GM08714 (cell line): Measurements from ENCODE around the gene DYNLT1.
"Not testable (repeated sequence)": the region's sequence is repeated elsewhere in the genome, so short reads cannot be mapped to it uniquely, and the experiment has no call there.

Experiments used
- H3K4me3 ChIP-seq: fragments of 200-500 bp; sonication (Bioruptor generic); 2 replicates; pipeline ENCODE4 v1.5.1; 2014; ENCODE audit warnings: mild to moderate bottlenecking, low read length, inconsistent platforms
- ZNF274 ChIP-seq: IDR thresholded peaks from 2 replicates; pipeline ENCODE4 v1.6.1; 2012; ENCODE audit warnings: mild to moderate bottlenecking, low read depth, low read length

The DYNLT1 gene

DNA sequence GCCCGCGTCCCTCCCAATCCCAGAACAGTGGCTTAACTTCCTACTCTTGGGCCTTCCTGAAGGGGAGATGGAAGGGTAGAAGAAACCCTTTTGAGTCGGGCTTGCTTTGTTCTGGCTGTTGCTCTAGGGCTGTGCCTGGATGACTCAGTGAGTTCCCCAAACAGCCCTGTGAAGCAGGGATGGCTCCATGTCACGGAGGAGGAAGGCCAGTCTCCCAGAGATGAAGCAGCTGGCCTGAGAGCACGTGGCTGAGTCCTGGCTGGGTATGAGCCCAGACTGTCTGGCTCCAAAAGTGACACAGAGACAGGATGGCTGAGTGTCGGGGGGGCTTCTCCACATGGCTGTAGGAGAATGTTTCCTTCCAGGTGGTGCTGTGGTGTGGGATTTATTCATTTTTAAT lies 10.0 kb upstream of the DYNLT1 start:
- H3K4me3 ChIP-seq: no peak overlapping the region
- TF ChIP-seq ZNF274: no peak

GRCh38 chr6:158653577-158654354 lies 9.2 kb upstream of the DYNLT1 start:
- H3K4me3 ChIP-seq: no peak overlapping the region; the same call in 1 of the 2 replicates

GRCh38 chr6:158651981-158652737 lies 7.6 kb upstream of the DYNLT1 start:
- H3K4me3 ChIP-seq: not testable (repeated sequence)

More at GRCh38 chr6:158653577-158654354, 9.2 kb upstream of the DYNLT1 start:
- TF ChIP-seq ZNF274: no peak

- TF ChIP-seq ZNF274: no peak
- peak within 1 kb of the TSS; percentile 55 for H3K4me3 ChIP-seq
Observed at GRCh38 chr6:158649289-158650143, 5.0 kb upstream of the DYNLT1 start, which contains the start of gene SYTL3. Gene SYTL3 (plus strand): TSS chr6:158650054. CDS start chr6:158663269, 13,215 bp downstream.

GRCh38 chr6:158648682-158649131 lies 4.2 kb upstream of the DYNLT1 start:
- TF ChIP-seq ZNF274: no peak
- H3K4me3 ChIP-seq: peak overlapping the region; percentile 55; the same call in 1 of the 2 replicates

- no peak for TF ChIP-seq ZNF274
- H3K4me3 ChIP-seq: no peak overlapping the region
Observed at GRCh38 chr6:158647501-158647900, 3.0 kb upstream of the DYNLT1 start.

GRCh38 chr6:158646023-158646910 lies 1.7 kb upstream of the DYNLT1 start:
- no peak overlapping the region for H3K4me3 ChIP-seq
- TF ChIP-seq ZNF274: no peak

DNA sequence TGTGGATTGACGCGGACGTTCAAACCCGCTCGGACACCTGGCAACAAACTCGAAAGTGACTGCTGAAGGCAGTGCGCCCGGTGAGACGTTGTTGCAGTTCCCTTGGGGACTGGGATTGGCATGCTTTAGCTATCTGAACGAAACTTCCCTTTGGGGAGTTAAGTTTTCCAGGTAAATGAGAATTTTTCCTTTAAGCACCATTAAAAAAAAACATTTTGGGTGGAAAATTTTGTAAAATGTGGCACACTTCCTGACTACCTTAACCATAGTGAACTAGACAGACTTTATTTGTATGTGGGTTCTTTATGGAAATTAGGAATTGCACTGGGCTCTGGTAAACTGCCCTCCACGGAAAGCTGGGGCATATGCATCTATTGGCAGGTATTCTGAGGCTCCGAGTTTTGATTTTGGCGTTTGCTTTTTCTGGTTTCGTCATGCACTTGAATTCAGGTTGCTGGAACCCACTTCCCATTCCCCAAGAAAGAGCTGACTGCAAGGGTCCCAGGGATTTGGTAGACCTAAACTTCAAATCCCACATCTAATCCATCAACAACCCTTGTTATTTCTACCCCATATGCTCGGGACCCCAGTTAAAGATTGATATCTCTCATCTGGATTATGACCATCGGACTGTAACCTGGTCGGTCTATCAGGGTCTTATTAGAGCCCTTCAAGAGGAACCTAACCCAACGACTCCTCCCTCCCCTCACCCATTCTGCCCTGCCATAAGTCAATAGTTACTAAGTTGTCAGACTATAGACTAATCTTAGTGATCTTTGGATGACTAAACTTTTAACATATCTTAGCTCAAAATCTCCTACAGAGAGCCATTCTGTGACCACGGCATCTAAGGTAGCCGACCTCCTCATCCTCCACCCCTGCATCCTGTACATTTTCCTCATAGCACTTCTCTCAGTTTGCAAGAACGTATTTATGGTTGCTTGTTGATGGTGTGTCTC lies 800 bp upstream of the DYNLT1 start:
- H3K4me3 ChIP-seq: peak overlapping the region; percentile 89
- no peak for TF ChIP-seq ZNF274

- H3K4me3 ChIP-seq: peak overlapping the region; percentile 89
- TF ChIP-seq ZNF274: no peak
Observed at GRCh38 chr6:158643836-158644230, 710 bp downstream of the DYNLT1 start.

- no peak overlapping the region for H3K4me3 ChIP-seq
- no peak for TF ChIP-seq ZNF274
Observed at GRCh38 chr6:158642097-158642601, 2.4 kb downstream of the DYNLT1 start.

GRCh38 chr6:158640519-158640918 lies 4.0 kb downstream of the DYNLT1 start:
- no peak overlapping the region for H3K4me3 ChIP-seq
- no peak for TF ChIP-seq ZNF274

GRCh38 chr6:158639056-158639455 lies 5.5 kb downstream of the DYNLT1 start:
- H3K4me3 ChIP-seq: no peak overlapping the region
- TF ChIP-seq ZNF274: no peak
